H1 (cell line): ENCODE data around the gene HID1. TPM values are rescaled to one million over a fixed set of nuclear protein-coding genes. Genes with fewer than 3 reads are reported as not detected.

Source experiments
- CHD7 ChIP-seq: fragments of 300-600 bp; sonication (generic); IDR thresholded peaks from 2 replicates; pipeline ENCODE4 v1.7.1; 2012; ENCODE audit warnings: low read length, moderate library complexity, mild to moderate bottlenecking, inconsistent platforms; ENCODE audit not compliant: insufficient replicate concordance
- polyA plus RNA-seq, 7 experiments: library from polyadenylated mRNA; depleted of rRNA in 3 of 7; stranded (reverse) in 5 of 7; unstranded in 2 of 7; fragments of >200 nt in 5 of 7; fragments of 200-250 nt in 2 of 7; gene quantifications; 1 replicate in 5 of 7; 2 replicates in 1 of 7; 4 replicates in 1 of 7; pipeline versions ENCODE4 v1.2.1 to v1.2.3, GENCODE V29; 2011 to 2013; ENCODE audit warnings: missing spikeins in 2 of 7, mixed read lengths in 2 of 7
- total RNA-seq: library from RNA; stranded (reverse); fragmentation: NEBNext Ultra II Directional; extraction: Animal tissue kit (Norgen Biotek cat#: 25700); gene quantifications from 2 replicates; pipeline ENCODE4 v1.2.1, GENCODE V29; 2021

The HID1 gene
- total and polyA plus RNA-seq, 2 of the 8 experiments (the other 6 are each of a cell fraction or from before 2014, with no cell fraction given): 15.1 to 25.9 TPM

DNA sequence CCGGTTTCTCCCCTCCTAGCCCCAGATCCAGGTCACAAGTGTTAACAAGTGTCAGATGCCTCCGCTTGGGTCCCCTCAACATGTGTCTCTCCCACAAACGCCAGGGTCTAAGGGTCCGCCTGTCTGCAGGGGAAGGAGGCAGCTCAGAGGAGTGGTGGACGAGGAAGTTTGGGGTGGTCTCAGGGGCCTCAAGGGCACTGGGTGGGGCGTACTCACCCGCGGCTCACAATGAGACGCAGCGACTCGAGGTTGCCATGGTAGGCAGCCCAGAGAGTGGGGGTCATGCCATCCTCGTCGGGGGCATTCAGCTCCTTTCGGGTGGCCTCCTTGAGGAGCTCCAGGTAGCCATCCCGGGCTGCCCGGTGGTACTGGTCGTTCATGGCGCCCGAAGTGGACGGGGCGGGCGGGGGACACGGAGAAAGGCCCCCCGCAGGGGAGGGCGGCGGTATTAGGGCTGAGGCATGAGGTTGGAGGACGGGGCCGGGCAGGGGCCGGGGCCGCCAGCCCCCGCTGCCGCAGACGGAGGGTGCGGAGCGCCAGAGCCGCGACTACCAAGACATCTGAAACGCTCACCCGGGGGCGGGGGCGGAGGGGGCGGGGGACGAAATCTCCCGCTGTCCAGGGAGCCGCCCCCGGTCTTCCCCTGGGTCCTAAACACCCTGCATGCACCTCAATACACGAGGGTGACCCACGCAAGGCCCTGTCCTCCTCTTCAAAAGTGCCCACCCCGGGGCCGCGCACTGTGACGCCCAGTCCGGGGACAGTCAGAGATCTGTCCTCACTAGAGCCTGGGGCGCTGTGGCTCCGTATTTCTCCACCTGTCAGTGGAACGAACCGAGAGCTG is 49.6 kb downstream of the HID1 start, which contains the start of gene USH1G (continued):
- no peak for TF ChIP-seq CHD7
